ENCODE results near the gene FLT4. TPM values are rescaled to one million over a fixed set of nuclear protein-coding genes. Genes with fewer than 3 reads are reported as not detected.

Gene FLT4
- total and polyA plus RNA-seq, 7 donors, result 1.7 to 7.3 (median 3.5) TPM

DNA sequence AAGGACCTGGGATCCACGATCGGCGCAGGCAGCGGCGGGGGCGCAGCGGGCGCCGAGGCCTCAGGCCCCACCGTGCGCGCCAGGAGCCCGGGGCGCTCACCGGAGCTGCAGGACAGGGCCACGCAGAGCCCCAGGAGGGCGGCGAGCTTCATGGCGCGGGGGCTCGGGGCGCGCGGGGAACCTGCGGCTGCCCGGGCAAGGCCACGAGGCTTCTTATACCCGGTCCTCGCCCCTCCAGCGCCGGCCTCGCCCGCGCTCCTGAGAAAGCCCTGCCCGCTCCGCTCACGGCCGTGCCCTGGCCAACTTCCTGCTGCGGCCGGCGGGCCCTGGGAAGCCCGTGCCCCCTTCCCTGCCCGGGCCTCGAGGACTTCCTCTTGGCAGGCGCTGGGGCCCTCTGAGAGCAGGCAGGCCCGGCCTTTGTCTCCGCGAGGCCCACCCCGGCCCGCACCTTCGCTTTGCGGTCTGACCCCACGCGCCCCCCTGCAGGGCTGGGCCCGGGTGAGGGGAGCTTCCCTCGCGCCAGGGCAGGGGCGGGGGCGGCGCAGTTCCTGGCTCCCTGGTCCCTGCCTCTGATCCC, 58.0 kb downstream of the FLT4 start, which contains the start of gene SCGB3A1:
SCGB3A1 (minus strand) TSS at position 189 of the 577 bp plus-strand sequence; CDS start at position 152, 37 bp downstream.
- TF ChIP-seq, protein P1, sequence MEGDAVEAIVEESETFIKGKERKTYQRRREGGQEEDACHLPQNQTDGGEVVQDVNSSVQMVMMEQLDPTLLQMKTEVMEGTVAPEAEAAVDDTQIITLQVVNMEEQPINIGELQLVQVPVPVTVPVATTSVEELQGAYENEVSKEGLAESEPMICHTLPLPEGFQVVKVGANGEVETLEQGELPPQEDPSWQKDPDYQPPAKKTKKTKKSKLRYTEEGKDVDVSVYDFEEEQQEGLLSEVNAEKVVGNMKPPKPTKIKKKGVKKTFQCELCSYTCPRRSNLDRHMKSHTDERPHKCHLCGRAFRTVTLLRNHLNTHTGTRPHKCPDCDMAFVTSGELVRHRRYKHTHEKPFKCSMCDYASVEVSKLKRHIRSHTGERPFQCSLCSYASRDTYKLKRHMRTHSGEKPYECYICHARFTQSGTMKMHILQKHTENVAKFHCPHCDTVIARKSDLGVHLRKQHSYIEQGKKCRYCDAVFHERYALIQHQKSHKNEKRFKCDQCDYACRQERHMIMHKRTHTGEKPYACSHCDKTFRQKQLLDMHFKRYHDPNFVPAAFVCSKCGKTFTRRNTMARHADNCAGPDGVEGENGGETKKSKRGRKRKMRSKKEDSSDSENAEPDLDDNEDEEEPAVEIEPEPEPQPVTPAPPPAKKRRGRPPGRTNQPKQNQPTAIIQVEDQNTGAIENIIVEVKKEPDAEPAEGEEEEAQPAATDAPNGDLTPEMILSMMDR (IDR thresholded peaks at IDR 0.05), result no peak
- whole genome bisulfite sequencing, 3 donors, result 6 to 9% (median 6%) methylated on average over 27 to 60 of the region's 60 CpGs
- ATAC-seq (no peak), DNase-seq (no peak)
- Histone ChIP-seq H3K4me1 (peaks cover 4% of the 10 kb centered on the region), H3K27me3 (ENCODE audit: insufficient read depth in 3 of 3, low read length in 2 of 3) (peaks cover 0 to 48% (median 12%) of the 10 kb centered on the region in 3 donors), H3K27ac (no peak within 1 kb of the TSS), H3K9me3 (no peaks in the 10 kb centered on the region), H3K4me3 (peak within 1 kb of the TSS; percentile 53), H3K36me3 (ENCODE audit: insufficient read depth in 1 of 2, low read depth in 1 of 2) (no peaks in the 10 kb centered on the region)
- intact Hi-C loops (cut with DNase I), result no loop called here

GRCh38 chr5:180590543-180591310, 58.7 kb downstream of the FLT4 start:
- DNase-seq (no peak), ATAC-seq (peak in 1 of 4 donors; percentile 25)
- Histone ChIP-seq H3K4me3 (peak overlapping the region; percentile 53), H3K27ac (no peak overlapping the region), H3K36me3 (ENCODE audit: insufficient read depth in 1 of 2, low read depth in 1 of 2) (no peaks in the 10 kb centered on the region), H3K9me3 (no peaks in the 10 kb centered on the region), H3K4me1 (peaks cover 4% of the 10 kb centered on the region), H3K27me3 (ENCODE audit: insufficient read depth in 3 of 3, low read length in 2 of 3) (peaks cover 0 to 48% (median 12%) of the 10 kb centered on the region in 3 donors)
- 0 to 1% (median 1%) methylated on average over 35 to 63 of the region's 63 CpGs for WGBS, 3 donors
- intact Hi-C loops (cut with DNase I), result no loop called here
- TF ChIP-seq, protein P1 (IDR thresholded peaks at IDR 0.05), result no peak

- H3K4me3 ChIP-seq, result peak overlapping the region; percentile 53
- 1 to 3% (median 2%) methylated on average over 26 to 44 of the region's 44 CpGs for WGBS, 3 donors
Measured at GRCh38 chr5:180589771-180590542, 59.4 kb downstream of the FLT4 start.

DNA sequence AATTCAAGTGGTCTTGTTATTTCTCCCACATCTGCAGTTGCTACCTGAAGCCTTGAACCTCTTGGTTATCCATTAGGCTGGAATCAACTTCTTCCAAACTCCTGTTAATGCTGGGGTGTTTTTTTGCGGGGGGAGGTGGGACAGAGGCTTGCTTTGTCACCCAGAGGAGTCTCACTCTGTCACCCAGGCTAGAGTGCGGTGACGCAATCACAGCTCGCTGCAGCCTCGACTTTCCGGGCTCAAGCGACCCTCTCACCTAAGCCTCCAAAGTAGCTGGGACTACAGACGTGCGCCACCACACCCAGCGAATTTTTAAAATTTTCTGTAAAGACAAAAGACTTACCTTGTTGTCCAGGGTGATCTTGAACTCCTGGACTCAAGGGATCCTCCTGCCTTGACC, 62.5 kb downstream of the FLT4 start:
- whole genome bisulfite sequencing, 3 donors, result 83 to 91% (median 91%) methylated on average over 10 of the region's 10 CpGs
- ATAC-seq (no peak), DNase-seq (no peak)

More at GRCh38 chr5:180589771-180590542, 59.4 kb downstream of the FLT4 start:
- TF ChIP-seq, protein P1 (IDR thresholded peaks at IDR 0.05), result no peak
- Histone ChIP-seq H3K4me1 (peaks cover 4% of the 10 kb centered on the region), H3K27ac (no peak overlapping the region), H3K9me3 (no peaks in the 10 kb centered on the region), H3K27me3 (ENCODE audit: insufficient read depth in 3 of 3, low read length in 2 of 3) (peaks cover 0 to 48% (median 12%) of the 10 kb centered on the region in 3 donors), H3K36me3 (ENCODE audit: insufficient read depth in 1 of 2, low read depth in 1 of 2) (no peaks in the 10 kb centered on the region)
- DNase-seq (no peak), ATAC-seq (no peak)
- intact Hi-C loops (cut with DNase I), result no loop called here

More for the DNA sequence above, 62.5 kb downstream of the FLT4 start:
- Histone ChIP-seq H3K9me3 (no peaks in the 10 kb centered on the region), H3K27me3 (ENCODE audit: insufficient read depth in 3 of 3, low read length in 2 of 3) (peaks cover 0 to 28% (median 9%) of the 10 kb centered on the region in 3 donors), H3K4me1 (peaks cover 4% of the 10 kb centered on the region), H3K36me3 (ENCODE audit: insufficient read depth in 1 of 2, low read depth in 1 of 2) (no peaks in the 10 kb centered on the region), H3K27ac (no peak overlapping the region), H3K4me3 (no peak overlapping the region)
- TF ChIP-seq, protein P1 (IDR thresholded peaks at IDR 0.05), result no peak
- intact Hi-C loops (cut with DNase I), result no loop called here
